ENCODE results near the gene TTLL6. TPM values are rescaled to one million over a fixed set of nuclear protein-coding genes. Genes with fewer than 3 reads are reported as not detected.
"Not testable (repeated sequence)": the region's sequence is repeated elsewhere in the genome, so short reads cannot be mapped to it uniquely, and the experiment has no call there.

TTLL6 gene
- not detected for total RNA-seq

GRCh38 chr17:48816774-48817590, at the start of gene TTLL6:
Gene TTLL6, minus strand, starts transcription at chr17:48817229. Its CDS starts 157 bp downstream, at chr17:48817072.
- Mint-ChIP-seq H3K36me3 (no peaks in the 10 kb centered on the region), H3K4me3 (peak within 1 kb of the TSS; percentile 85), H3K27ac (peak within 1 kb of the TSS; percentile 14), H3K9me3 (no peaks in the 10 kb centered on the region), H3K27me3 (peaks cover 79% of the 10 kb centered on the region), H3K4me1 (peaks cover 16% of the 10 kb centered on the region)
- ATAC-seq (ENCODE audit: low read depth), result peak; percentile 99
- DNase-seq, result peak; percentile 80
- POLR2A ChIA-PET, result interaction anchor here (0.6 to 2.0 kb wide), 3 partner anchors 21 to 72 kb away, joined by 3 to 13 read pairs (median 3); no protein-coding TSS in a partner anchor

DNA sequence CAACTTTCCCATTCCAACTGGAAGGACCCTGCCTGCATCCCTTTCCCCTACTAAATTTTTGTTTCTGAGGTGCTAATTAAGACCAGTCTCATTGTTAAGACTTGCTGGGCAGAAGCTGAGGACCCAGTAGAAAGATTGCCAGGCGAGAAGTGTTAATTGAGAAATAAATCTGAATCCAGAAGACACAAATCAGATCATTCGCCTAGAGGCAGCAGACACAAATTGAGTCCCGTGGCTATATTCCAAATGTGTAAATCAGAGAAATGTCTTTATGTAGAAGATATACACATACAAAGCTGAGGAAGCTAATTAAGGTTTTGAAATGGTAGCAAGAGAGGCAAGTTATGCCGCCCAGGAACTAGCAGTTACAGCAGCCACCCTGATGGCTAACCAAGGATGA, 43.4 kb upstream of the TTLL6 start:
- H3K4me3 Mint-ChIP-seq, result no peak overlapping the region
- no peaks in the 10 kb centered on the region for H3K9me3 Mint-ChIP-seq
- H3K27ac Mint-ChIP-seq, result no peak overlapping the region
- no peak for DNase-seq
- peaks cover 9% of the 10 kb centered on the region for H3K4me1 Mint-ChIP-seq
- H3K36me3 Mint-ChIP-seq, result peaks cover 37% of the 10 kb centered on the region
- no peaks in the 10 kb centered on the region for H3K27me3 Mint-ChIP-seq
- POLR2A ChIA-PET, result interaction anchor here (1.2 kb wide), 1 partner anchor 8 kb away, joined by 3 read pairs; no protein-coding TSS in a partner anchor
- ATAC-seq (ENCODE audit: low read depth), result no peak

DNA sequence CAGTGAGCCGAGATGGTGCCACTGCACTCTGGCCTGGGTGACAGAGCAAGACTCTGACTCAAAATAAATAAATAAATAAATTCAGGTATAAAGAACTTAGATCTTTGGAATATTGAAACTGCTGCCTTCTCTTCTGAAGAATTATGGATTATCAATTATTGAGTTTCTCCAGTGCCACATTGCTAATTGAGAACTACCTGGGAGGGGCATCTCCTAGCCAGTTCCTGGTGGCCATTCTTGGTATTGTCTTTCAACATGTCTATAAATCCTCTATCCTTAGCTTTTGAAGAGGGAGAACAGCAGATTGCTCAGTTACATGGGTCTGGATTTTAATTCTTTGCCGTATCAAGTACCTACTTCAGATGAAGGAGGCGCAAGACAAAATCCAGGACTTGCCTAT, 43.0 kb upstream of the TTLL6 start:
- H3K27me3 Mint-ChIP-seq, result no peaks in the 10 kb centered on the region
- POLR2A ChIA-PET, result interaction anchor here (1.2 kb wide), 1 partner anchor 8 kb away, joined by 3 read pairs; no protein-coding TSS in a partner anchor
- H3K27ac Mint-ChIP-seq, result no peak overlapping the region
- no peak overlapping the region for H3K4me3 Mint-ChIP-seq
- ATAC-seq (ENCODE audit: low read depth), result no peak
- peaks cover 35% of the 10 kb centered on the region for H3K36me3 Mint-ChIP-seq
- no peaks in the 10 kb centered on the region for H3K9me3 Mint-ChIP-seq
- peaks cover 9% of the 10 kb centered on the region for H3K4me1 Mint-ChIP-seq
- DNase-seq, result no peak

GRCh38 chr17:48856122-48856821, 39.2 kb upstream of the TTLL6 start:
- ATAC-seq (ENCODE audit: low read depth), result no peak
- peak overlapping the region; percentile 54 for H3K27ac Mint-ChIP-seq
- peaks cover 32% of the 10 kb centered on the region for H3K36me3 Mint-ChIP-seq

GRCh38 chr17:48854774-48855476, 37.9 kb upstream of the TTLL6 start:
- no peaks in the 10 kb centered on the region for H3K27me3 Mint-ChIP-seq
- H3K9me3 Mint-ChIP-seq, result no peaks in the 10 kb centered on the region
- H3K4me1 Mint-ChIP-seq, result peaks cover 14% of the 10 kb centered on the region
- H3K36me3 Mint-ChIP-seq, result peaks cover 30% of the 10 kb centered on the region
- POLR2A ChIA-PET, result no interaction called here
- DNase-seq (no peak), ATAC-seq (ENCODE audit: low read depth) (no peak)
- no peak overlapping the region for H3K4me3 Mint-ChIP-seq
- no peak overlapping the region for H3K27ac Mint-ChIP-seq

More at GRCh38 chr17:48856122-48856821, 39.2 kb upstream of the TTLL6 start:
- POLR2A ChIA-PET, result no interaction called here
- no peak for DNase-seq
- Mint-ChIP-seq H3K27me3 (no peaks in the 10 kb centered on the region), H3K4me1 (peaks cover 5% of the 10 kb centered on the region), H3K9me3 (no peaks in the 10 kb centered on the region), H3K4me3 (no peak overlapping the region)

DNA sequence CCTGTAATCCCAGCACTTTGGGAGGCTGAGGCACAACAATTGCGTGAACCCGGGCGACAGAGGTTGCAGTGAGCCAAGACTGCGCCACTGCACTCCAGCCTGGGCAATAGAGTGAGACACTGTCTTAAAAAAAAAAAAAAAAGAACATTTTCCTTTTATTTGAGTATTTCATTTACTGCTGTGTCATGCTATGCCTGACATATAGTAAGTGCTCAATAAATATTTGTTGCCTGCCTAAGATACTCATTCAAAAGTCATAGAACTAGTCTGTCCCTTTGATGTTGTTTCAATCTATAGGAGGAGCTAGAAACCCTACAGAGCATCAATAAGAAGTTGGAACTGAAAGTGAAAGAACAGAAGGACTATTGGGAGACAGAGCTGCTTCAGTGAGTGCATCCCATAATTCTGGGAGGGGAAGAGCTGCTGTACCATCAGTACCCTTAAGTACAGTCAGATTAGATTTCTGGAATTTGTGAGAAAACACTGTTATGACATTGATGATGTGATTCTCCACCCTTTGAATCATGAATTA, 33.8 kb upstream of the TTLL6 start:
- POLR2A ChIA-PET, result interaction anchor here (0.6 to 1.5 kb wide), 10 partner anchors 9 to 119 kb away, joined by 3 to 8 read pairs (median 3); no protein-coding TSS in a partner anchor
- DNase-seq (no peak), ATAC-seq (ENCODE audit: low read depth) (peak; percentile 93)
- no peaks in the 10 kb centered on the region for H3K9me3 Mint-ChIP-seq
- H3K27ac Mint-ChIP-seq, result peak overlapping the region; percentile 67
- peaks cover 31% of the 10 kb centered on the region for H3K36me3 Mint-ChIP-seq
- H3K27me3 Mint-ChIP-seq, result no peaks in the 10 kb centered on the region
- H3K4me1 Mint-ChIP-seq, result peaks cover 13% of the 10 kb centered on the region
- H3K4me3 Mint-ChIP-seq, result peak overlapping the region; percentile 20

- POLR2A ChIA-PET, result interaction anchor here (0.6 to 1.2 kb wide), 3 partner anchors 12 to 50 kb away, joined by 3 to 6 read pairs (median 5); partner anchors contain the start of gene ATP5MC1
- Mint-ChIP-seq H3K27ac (no peak overlapping the region), H3K27me3 (no peaks in the 10 kb centered on the region)
Observed at GRCh38 chr17:48843187-48843900, 26.3 kb upstream of the TTLL6 start.

DNA sequence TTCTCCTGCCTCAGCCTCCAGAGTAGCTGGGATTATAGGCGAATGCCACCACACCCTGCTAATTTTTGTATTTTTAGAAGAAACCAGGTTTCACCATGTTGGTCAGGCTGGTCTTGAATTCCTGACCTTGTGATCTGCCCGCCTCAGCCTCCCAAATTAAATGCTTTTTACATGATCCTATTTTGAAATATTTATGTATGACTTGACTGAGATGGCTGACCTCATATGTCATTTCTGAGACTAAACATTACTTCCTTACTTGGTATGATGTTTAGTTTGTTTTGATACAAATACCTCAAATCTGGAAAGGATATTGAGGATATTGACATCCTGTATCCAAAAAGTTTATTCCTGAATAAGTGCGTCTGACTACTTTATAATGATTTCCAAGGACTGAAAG, 25.7 kb upstream of the TTLL6 start:
- Mint-ChIP-seq H3K27ac (no peak overlapping the region), H3K4me1 (peaks cover 43% of the 10 kb centered on the region), H3K4me3 (no peak overlapping the region), H3K9me3 (no peaks in the 10 kb centered on the region), H3K27me3 (no peaks in the 10 kb centered on the region), H3K36me3 (peaks cover 25% of the 10 kb centered on the region)
- ATAC-seq (ENCODE audit: low read depth), result no peak
- POLR2A ChIA-PET, result interaction anchor here (0.6 to 1.2 kb wide), 3 partner anchors 11 to 50 kb away, joined by 3 to 6 read pairs (median 5); partner anchors contain the start of gene ATP5MC1
- DNase-seq, result no peak

More at GRCh38 chr17:48843187-48843900, 26.3 kb upstream of the TTLL6 start:
- DNase-seq (no peak), ATAC-seq (ENCODE audit: low read depth) (no peak)
- Mint-ChIP-seq H3K9me3 (no peaks in the 10 kb centered on the region), H3K4me1 (peaks cover 38% of the 10 kb centered on the region), H3K36me3 (peaks cover 30% of the 10 kb centered on the region), H3K4me3 (no peak overlapping the region)

DNA sequence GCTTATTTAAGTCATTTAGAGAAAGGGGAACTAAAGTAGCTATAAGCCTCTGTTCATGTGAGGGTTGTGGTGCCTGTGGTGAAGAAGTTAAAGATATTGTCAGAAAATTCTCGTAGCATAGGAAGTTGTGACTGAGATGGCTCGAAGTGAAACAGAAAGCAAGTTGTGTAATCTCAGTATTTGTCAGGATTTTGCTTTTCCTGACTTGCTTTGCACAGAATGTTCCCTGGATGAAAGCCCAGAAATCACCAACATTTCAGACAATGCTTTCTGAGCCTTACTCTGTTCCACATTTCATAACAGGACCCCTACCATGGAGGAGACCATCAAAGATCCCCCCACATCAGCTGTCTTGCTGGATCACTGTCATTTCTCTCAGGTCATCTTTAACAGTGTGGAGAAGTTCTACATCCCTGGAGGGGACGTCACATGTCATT, 24.4 kb upstream of the TTLL6 start:
- no peak for DNase-seq
- H3K27ac Mint-ChIP-seq, result peak overlapping the region; percentile 91
- H3K27me3 Mint-ChIP-seq, result no peaks in the 10 kb centered on the region
- ATAC-seq (ENCODE audit: low read depth), result peak; percentile 89
- H3K36me3 Mint-ChIP-seq, result peaks cover 20% of the 10 kb centered on the region
- peaks cover 52% of the 10 kb centered on the region for H3K4me1 Mint-ChIP-seq
- H3K9me3 Mint-ChIP-seq, result no peaks in the 10 kb centered on the region
- H3K4me3 Mint-ChIP-seq, result peak overlapping the region; percentile 81
- POLR2A ChIA-PET, result interaction anchor here (0.9 to 1.5 kb wide), 4 partner anchors 9 to 66 kb away, joined by 3 to 8 read pairs (median 6); partner anchors contain the start of gene ATP5MC1

DNA sequence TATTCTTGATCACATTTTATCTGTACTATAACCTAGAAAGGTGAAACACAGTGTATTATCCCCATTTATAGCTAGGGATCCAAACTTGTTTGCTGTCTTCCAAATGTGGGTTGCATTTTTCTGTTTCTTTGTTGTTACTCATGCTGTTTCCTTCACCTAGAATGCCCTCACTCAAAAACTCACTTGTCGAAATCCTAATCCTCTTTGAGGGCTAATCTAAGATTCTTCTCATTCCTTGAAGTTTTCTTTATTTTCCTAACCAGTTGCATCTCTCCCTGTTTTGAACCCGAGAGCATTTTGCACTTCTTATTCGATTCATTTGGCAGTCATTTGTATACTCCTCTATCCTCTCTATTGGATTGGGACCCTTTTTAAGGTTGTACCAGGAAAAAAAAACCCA, 23.4 kb upstream of the TTLL6 start:
- POLR2A ChIA-PET, result interaction anchor here (1.5 kb wide), 1 partner anchor 8 kb away, joined by 5 read pairs; no protein-coding TSS in a partner anchor
- DNase-seq, result no peak
- H3K27ac Mint-ChIP-seq, result peak overlapping the region; percentile 91
- H3K36me3 Mint-ChIP-seq, result peaks cover 26% of the 10 kb centered on the region
- H3K4me1 Mint-ChIP-seq, result peaks cover 60% of the 10 kb centered on the region
- no peaks in the 10 kb centered on the region for H3K27me3 Mint-ChIP-seq
- no peak for ATAC-seq (ENCODE audit: low read depth)
- H3K9me3 Mint-ChIP-seq, result no peaks in the 10 kb centered on the region
- peak overlapping the region; percentile 81 for H3K4me3 Mint-ChIP-seq

DNA sequence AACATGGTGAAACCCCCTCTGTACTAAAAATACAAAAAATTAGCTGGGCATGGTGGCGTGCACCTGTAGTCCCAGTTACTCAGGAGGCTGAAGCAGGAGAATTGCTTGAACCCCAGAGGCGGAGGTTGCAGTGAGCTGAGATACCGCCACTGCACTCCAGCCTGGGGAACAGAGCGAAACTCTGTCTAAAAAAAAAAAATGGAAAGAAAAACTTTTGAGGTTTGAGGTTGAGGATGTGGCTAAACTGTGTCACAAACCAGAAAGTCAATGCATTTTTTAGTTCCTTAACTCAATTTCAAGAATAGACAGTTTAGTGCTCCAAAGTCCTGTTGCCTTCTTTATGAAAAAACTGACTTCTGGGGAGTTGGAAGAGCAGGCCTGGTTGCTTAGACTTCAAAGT, 20.4 kb upstream of the TTLL6 start:
- peak overlapping the region; percentile 91 for H3K27ac Mint-ChIP-seq
- peak; percentile 37 for ATAC-seq (ENCODE audit: low read depth)
- DNase-seq, H3K9me3 Mint-ChIP-seq, H3K27me3 Mint-ChIP-seq: not testable (repeated sequence)
- POLR2A ChIA-PET, result interaction anchor here (0.8 to 1.5 kb wide), 3 partner anchors 10 to 43 kb away, joined by 3 to 4 read pairs (median 3); partner anchors contain the start of gene TTLL6
- peaks cover 20% of the 10 kb centered on the region for H3K36me3 Mint-ChIP-seq
- H3K4me3 Mint-ChIP-seq, result peak overlapping the region; percentile 84
- H3K4me1 Mint-ChIP-seq, result peaks cover 81% of the 10 kb centered on the region

DNA sequence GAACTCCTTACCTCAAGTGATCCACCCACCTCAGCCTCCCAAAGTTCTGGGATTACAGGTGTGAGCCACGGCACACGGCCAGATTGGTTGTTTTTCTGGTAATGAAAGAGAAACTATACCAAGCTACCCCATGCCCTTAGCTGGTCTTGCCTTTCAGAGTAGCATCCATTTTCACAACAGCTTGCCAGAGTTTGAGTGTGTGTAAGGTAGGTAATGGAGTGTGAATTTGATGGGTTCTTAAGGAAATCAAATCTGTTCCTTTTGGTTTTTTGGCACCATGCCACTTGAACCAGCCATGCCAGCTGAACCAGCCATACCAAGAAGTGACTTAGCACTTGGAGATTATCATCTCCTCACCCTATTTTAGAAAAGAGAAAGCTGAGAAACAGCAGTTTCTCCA, 18.9 kb upstream of the TTLL6 start:
- Mint-ChIP-seq H3K4me3 (no peak overlapping the region), H3K4me1 (peaks cover 76% of the 10 kb centered on the region), H3K27ac (peak overlapping the region; percentile 71), H3K36me3 (peaks cover 21% of the 10 kb centered on the region), H3K27me3 (no peaks in the 10 kb centered on the region), H3K9me3 (no peaks in the 10 kb centered on the region)
- POLR2A ChIA-PET, result interaction anchor here (1.1 to 1.4 kb wide), 2 partner anchors 16 to 49 kb away, joined by 3 read pairs; no protein-coding TSS in a partner anchor
- ATAC-seq (ENCODE audit: low read depth) (no peak), DNase-seq (no peak)

Data from activated naive CD8-positive, alpha-beta T cell treated with anti-CD3 and anti-CD28 coated beads, Interleukin-2, amount 10 ng/mL, durations not matched to agents 7 days and 5 days (primary cell).